Skeletal muscle satellite cell (primary cell): Measurements from ENCODE around the gene HIVEP3.

ENCODE experiments used
- H3K27me3 ChIP-seq: 2 replicates; pipeline ENCODE4 v1.7.0; 2013; ENCODE audit warnings: low read length; ENCODE audit not compliant: control insufficient read depth, insufficient read depth
- H3K36me3 ChIP-seq: 2 replicates; pipeline ENCODE4 v1.7.0; 2013; ENCODE audit warnings: mild to moderate bottlenecking, control low read depth, low read length; ENCODE audit not compliant: insufficient read depth
- H3K4me1 ChIP-seq: 2 replicates; pipeline ENCODE4 v1.7.0; 2013; ENCODE audit warnings: low read length; ENCODE audit not compliant: control insufficient read depth, insufficient read depth
- H3K4me2 ChIP-seq: 2 replicates; pipeline ENCODE4 v1.7.0; 2013; ENCODE audit warnings: mild to moderate bottlenecking, low read length
- H3K4me3 ChIP-seq: 2 replicates; pipeline ENCODE4 v1.7.0; 2013; ENCODE audit warnings: low read length
- H3K9ac ChIP-seq: 2 replicates; pipeline ENCODE4 v1.7.0; 2013; ENCODE audit warnings: mild to moderate bottlenecking, low read depth, low read length, moderate library complexity
- H3K9me3 ChIP-seq: replicated peaks from 2 replicates; pipeline ENCODE4 v1.7.0; 2013; ENCODE audit warnings: mild to moderate bottlenecking, control low read depth, low read length

The HIVEP3 gene

DNA sequence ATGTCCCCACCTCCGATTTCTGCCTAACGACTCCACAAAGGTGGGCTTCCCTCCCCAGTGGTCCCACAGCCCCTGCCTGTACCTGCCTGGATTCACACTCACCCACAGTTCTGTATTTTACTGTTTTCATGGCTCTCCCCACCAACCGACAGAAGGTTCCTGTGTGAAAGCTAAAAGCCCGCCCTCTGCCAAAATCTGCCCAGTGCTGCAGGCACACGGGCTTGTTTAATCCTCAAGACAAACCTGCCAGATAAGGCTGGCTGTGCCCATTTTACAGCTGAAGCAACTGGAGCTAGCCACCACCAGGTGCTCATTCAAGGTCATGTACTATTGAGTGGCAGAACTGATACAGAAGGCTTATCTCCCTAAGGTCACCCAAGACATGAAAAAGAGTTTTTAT, 114.5 kb downstream of the HIVEP3 start:
- Histone ChIP-seq H3K4me1 (no peaks in the 10 kb centered on the region), H3K4me3 (no peak overlapping the region), H3K9me3 (no peaks in the 10 kb centered on the region), H3K4me2 (no peak overlapping the region), H3K27me3 (no peaks in the 10 kb centered on the region), H3K9ac (no peak overlapping the region), H3K36me3 (no peaks in the 10 kb centered on the region)

GRCh38 chr1:41803656-41804055, 115.1 kb downstream of the HIVEP3 start:
- no peaks in the 10 kb centered on the region for H3K9me3 ChIP-seq

DNA sequence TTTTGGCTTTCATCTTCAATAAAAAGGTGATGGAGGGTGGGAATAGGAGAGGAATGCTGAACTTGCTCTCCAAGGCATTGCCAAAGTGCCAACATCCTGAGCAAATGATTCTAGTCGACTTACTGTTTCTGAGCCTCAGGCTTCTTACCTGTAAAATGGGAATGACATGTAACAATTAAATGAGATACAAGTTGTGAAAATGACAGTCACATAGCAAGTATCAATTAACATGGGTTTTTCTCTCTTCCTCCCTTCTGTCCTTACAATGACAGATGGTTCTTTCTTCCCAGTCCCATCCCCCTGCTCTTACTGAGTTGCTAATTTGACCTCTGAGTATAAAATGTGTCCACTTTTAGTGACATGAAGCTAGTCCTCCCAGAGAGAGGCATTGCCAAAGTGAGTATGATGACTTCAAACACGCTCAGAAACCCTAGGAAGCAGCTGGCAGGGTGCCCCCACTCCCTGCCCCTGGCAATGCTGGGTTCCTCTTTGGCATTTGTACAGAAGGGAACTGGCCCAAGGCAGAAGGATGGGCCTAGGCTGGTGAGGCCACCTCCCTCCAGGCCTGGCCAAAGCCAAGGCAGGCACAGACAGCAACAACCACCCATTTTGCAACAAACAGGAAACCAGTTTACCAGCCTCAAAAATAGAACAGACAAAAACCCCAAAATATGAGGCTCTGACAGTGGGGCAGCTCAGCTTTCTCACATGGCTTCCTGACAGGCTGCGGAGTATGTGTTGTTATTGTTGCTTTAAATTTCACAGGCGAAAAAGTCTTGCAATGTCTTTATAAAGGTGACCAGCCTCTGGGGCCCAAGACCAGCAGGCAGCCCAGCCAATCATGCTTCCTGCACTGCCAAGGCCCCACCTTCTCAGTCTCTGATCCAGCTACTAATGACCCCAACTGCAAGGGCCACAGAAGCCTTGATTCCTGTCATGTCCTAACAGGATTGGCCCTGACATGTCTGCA, 115.9 kb downstream of the HIVEP3 start:
- Histone ChIP-seq H3K4me2 (no peak overlapping the region), H3K36me3 (no peaks in the 10 kb centered on the region), H3K9ac (no peak overlapping the region), H3K4me1 (no peaks in the 10 kb centered on the region), H3K9me3 (no peaks in the 10 kb centered on the region), H3K4me3 (no peak overlapping the region), H3K27me3 (no peaks in the 10 kb centered on the region)

More at GRCh38 chr1:41803656-41804055, 115.1 kb downstream of the HIVEP3 start:
- Histone ChIP-seq H3K36me3 (no peaks in the 10 kb centered on the region), H3K27me3 (no peaks in the 10 kb centered on the region), H3K4me3 (no peak overlapping the region), H3K9ac (no peak overlapping the region), H3K4me1 (no peaks in the 10 kb centered on the region), H3K4me2 (no peak overlapping the region)

GRCh38 chr1:41800311-41800829, 118.4 kb downstream of the HIVEP3 start:
- Histone ChIP-seq H3K4me2 (no peak overlapping the region), H3K9ac (no peak overlapping the region), H3K36me3 (no peaks in the 10 kb centered on the region), H3K4me1 (no peaks in the 10 kb centered on the region), H3K27me3 (peaks cover 5% of the 10 kb centered on the region), H3K4me3 (no peak overlapping the region), H3K9me3 (no peaks in the 10 kb centered on the region)

- Histone ChIP-seq H3K9ac (no peak overlapping the region), H3K4me1 (no peaks in the 10 kb centered on the region), H3K9me3 (no peaks in the 10 kb centered on the region), H3K27me3 (peaks cover 5% of the 10 kb centered on the region), H3K4me2 (no peak overlapping the region), H3K4me3 (no peak overlapping the region), H3K36me3 (no peaks in the 10 kb centered on the region)
Observed at GRCh38 chr1:41799723-41800122, 119.0 kb downstream of the HIVEP3 start.

GRCh38 chr1:41799205-41799604, 119.5 kb downstream of the HIVEP3 start:
- Histone ChIP-seq H3K9me3 (no peaks in the 10 kb centered on the region), H3K4me2 (no peak overlapping the region), H3K27me3 (peaks cover 5% of the 10 kb centered on the region), H3K4me1 (no peaks in the 10 kb centered on the region), H3K4me3 (no peak overlapping the region), H3K36me3 (no peaks in the 10 kb centered on the region), H3K9ac (no peak overlapping the region)

- Histone ChIP-seq H3K4me1 (no peaks in the 10 kb centered on the region), H3K4me3 (no peak overlapping the region), H3K9me3 (no peaks in the 10 kb centered on the region), H3K36me3 (no peaks in the 10 kb centered on the region), H3K9ac (no peak overlapping the region), H3K27me3 (peaks cover 5% of the 10 kb centered on the region), H3K4me2 (no peak overlapping the region)
Observed at GRCh38 chr1:41795205-41795762, 123.4 kb downstream of the HIVEP3 start.

DNA sequence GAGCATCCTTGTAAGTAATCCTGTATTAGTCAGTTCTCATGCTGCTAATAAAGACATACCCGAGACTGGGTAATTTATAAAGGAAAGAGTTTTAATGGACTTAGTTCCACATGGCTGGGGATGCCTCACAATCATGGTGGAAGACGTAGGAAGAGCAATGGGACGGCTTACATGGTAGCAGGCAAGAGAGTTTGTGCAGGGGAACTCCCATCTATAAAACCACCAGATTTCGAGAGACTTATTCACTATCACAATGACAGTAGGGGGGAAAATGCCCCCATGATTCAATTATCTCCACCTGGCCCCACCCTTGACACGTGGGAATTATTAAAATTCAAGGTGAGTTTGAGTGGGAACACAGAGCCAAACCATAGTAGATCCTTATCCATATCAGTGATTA, 124.7 kb downstream of the HIVEP3 start:
- Histone ChIP-seq H3K4me1 (no peaks in the 10 kb centered on the region), H3K9ac (no peak overlapping the region), H3K36me3 (no peaks in the 10 kb centered on the region), H3K4me3 (no peak overlapping the region), H3K27me3 (peaks cover 5% of the 10 kb centered on the region), H3K9me3 (no peaks in the 10 kb centered on the region), H3K4me2 (no peak overlapping the region)

GRCh38 chr1:41792485-41792770, 126.3 kb downstream of the HIVEP3 start:
- H3K9me3 ChIP-seq, result no peaks in the 10 kb centered on the region
- H3K4me1 ChIP-seq, result no peaks in the 10 kb centered on the region
- no peak overlapping the region for H3K9ac ChIP-seq
- peaks cover 5% of the 10 kb centered on the region for H3K27me3 ChIP-seq
- H3K36me3 ChIP-seq, result no peaks in the 10 kb centered on the region
- H3K4me2 ChIP-seq, result no peak overlapping the region
- no peak overlapping the region for H3K4me3 ChIP-seq

GRCh38 chr1:41791667-41792484, 126.8 kb downstream of the HIVEP3 start:
- Histone ChIP-seq H3K4me2 (no peak overlapping the region), H3K27me3 (peaks cover 2% of the 10 kb centered on the region), H3K4me1 (no peaks in the 10 kb centered on the region), H3K36me3 (no peaks in the 10 kb centered on the region), H3K9ac (no peak overlapping the region), H3K4me3 (no peak overlapping the region), H3K9me3 (no peaks in the 10 kb centered on the region)

DNA sequence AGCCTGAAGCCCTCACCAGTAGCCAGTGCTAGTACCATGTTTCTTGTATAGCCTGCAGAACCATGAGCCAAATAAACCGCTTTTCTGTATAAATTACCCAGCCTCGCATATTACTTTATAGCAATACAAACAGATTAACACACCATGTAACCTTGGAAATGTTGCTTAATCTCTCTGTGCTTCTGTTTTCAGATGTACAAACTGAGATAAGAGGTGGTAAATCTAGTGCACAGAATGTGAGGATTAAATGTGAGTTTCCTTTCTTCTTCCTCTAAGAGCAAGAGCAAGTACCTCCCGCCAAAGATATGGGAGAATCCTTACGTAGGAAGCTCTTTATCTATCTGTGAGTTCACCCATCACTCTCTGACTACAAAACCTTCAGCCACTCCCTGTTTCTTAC, 128.4 kb downstream of the HIVEP3 start:
- no peaks in the 10 kb centered on the region for H3K36me3 ChIP-seq
- no peak overlapping the region for H3K4me3 ChIP-seq
- no peak overlapping the region for H3K4me2 ChIP-seq
- no peaks in the 10 kb centered on the region for H3K4me1 ChIP-seq
- no peak overlapping the region for H3K9ac ChIP-seq
- H3K27me3 ChIP-seq, result no peaks in the 10 kb centered on the region
- no peaks in the 10 kb centered on the region for H3K9me3 ChIP-seq
